Uterus (tissue), 2 donors: Measurements from ENCODE around the gene AKAP7.

Source experiments
- CTCF ChIP-seq, 4 experiments: fragments of 200-600 bp in 2 of 4; fragments of 450-650 bp in 2 of 4; sonication (generic) in 2 of 4; IDR thresholded peaks; one replicate each; pipeline ENCODE4 v1.5.1; 2016 to 2019; ENCODE audit warnings: antibody characterized with exemption in 4 of 4, mild to moderate bottlenecking in 2 of 4, moderate library complexity in 1 of 4
- POLR2A ChIP-seq, 2 donors: fragments of 450-650 bp; IDR thresholded peaks; one replicate each; pipeline ENCODE4 v1.6.1; 2016; ENCODE audit warnings: antibody characterized with exemption in 2 of 2, mild to moderate bottlenecking in 1 of 2, moderate library complexity in 1 of 2

- no peak for TF ChIP-seq POLR2A (IDR thresholded peaks at IDR 0.05)
- TF ChIP-seq CTCF (IDR thresholded peaks at IDR 0.05): no peak
These were observed 17.4 kb upstream of the AKAP7 start for GRCh38 chr6:131117878-131118277.
